Psoas muscle (tissue), 8 donors: ENCODE data around the gene STAG1. TPM values are rescaled to one million over a fixed set of nuclear protein-coding genes. Genes with fewer than 3 reads are reported as not detected.
"Not testable (repeated sequence)": the region's sequence is repeated elsewhere in the genome, so short reads cannot be mapped to it uniquely, and the experiment has no call there.

Experiments
- ATAC-seq, 4 donors: fragments of 200-7000 bp; cut with Tn5 transposase; one replicate each; pipeline ENCODE4 v1.9.1; 2020; ENCODE audit warnings: moderate library complexity in 3 of 4, mild to moderate bottlenecking in 2 of 4
- DNase-seq, 2 donors: peaks; one replicate each; pipeline ENCODE4 v3.0.0-alpha.2; 2020
- H3K27ac ChIP-seq: fragments of 200-600 bp; one replicate; pipeline ENCODE4 v1.8.0; 2022
- H3K27me3 ChIP-seq, 3 donors: fragments of 200-600 bp in 1 of 3; one replicate each; pipeline versions ENCODE4 v1.6.1 to v1.8.0; 2013 to 2022; ENCODE audit warnings: low read length in 2 of 3, mild to moderate bottlenecking in 2 of 3, moderate library complexity in 1 of 3; ENCODE audit not compliant: insufficient read depth in 3 of 3
- H3K36me3 ChIP-seq, 2 donors: fragments of 200-600 bp in 1 of 2; one replicate each; pipeline versions ENCODE4 v1.6.1 to v1.8.0; 2013 to 2022; ENCODE audit warnings: low read depth in 1 of 2, mild to moderate bottlenecking in 1 of 2, moderate library complexity in 1 of 2; ENCODE audit not compliant: insufficient read depth in 1 of 2
- H3K4me1 ChIP-seq: fragments of 200-600 bp; one replicate; pipeline ENCODE4 v1.8.0; 2022
- H3K4me3 ChIP-seq: fragments of 200-600 bp; one replicate; pipeline ENCODE4 v1.8.0; 2022; ENCODE audit warnings: mild to moderate bottlenecking
- H3K9me3 ChIP-seq: fragments of 200-600 bp; one replicate; pipeline ENCODE4 v1.8.0; 2022
- CTCF ChIP-seq: fragments of 200-600 bp; IDR thresholded peaks from one replicate; pipeline ENCODE4 v1.8.0; 2022; ENCODE audit warnings: antibody characterized with exemption
- WGBS, 3 donors: extraction: QIAGEN DNeasy Blood & Tissue Kit; methylation state at CpG; one replicate each; pipeline versions ENCODE4 v1.1.6 to v1.1.7; 2013; 5-methylcytosine and 5-hydroxymethylcytosine counted together
- intact Hi-C, 2 donors: fragments of 100-400 bp; cut with DNase I; formaldehyde crosslinking; loops; one replicate each; pipeline versions ENCODE4 v1.11.0 to v1.14.2; 2022
- polyA plus RNA-seq, 3 donors: library from polyadenylated mRNA; stranded (reverse); fragments of 200-250 nt; gene quantifications; one replicate each; pipeline ENCODE4 v1.2.3, GENCODE V29; 2013
- total RNA-seq, 4 donors: library from RNA; stranded (reverse); fragmentation: NEBNext Ultra II Directional in 2 of 4; extraction: Animal tissue kit (Norgen Biotek cat#: 25700) in 2 of 4; gene quantifications; one replicate each; pipeline versions ENCODE4 v1.2.1 to v1.2.4, GENCODE V29; 2021 to 2023
- donor health status: healthy with polysubstance abuse.
- donor health status: DM: no; HTN: no; CAD: no; lungs with moderate emphysema.
- donor health status: Bipolar disorder and iron deficiency.
- donor health status: healthy.
- donor health status: DM: yes; HTN: yes; CAD: no.
- donor health status: DM: no; HTN: no; CAD: no.
- donor health status: DM: no; HTN: no; CAD: no.
- donor health status: DM: yes; HTN: yes; CAD: no.

The STAG1 gene
- total and polyA plus RNA-seq, 7 donors: 8.8 to 27.7 (median 19.7) TPM

DNA sequence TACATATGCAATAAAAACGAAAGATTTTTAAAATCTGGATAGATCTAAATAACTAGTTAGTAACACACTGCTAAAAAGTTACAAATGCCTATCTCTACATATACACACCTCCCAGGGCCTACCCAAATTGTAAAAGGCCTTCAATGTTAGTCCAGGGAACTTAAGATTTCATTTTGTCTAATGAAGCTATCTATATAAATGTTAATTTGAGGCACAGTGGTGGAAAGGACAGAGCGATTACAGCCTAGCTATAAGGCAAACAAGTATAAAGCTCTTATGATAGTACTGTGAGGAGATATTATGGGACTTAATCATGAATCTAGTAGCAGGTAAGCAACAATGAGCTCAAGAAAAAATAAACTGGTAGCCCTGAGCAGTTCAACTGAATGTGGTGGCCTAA, 101.7 kb downstream of the STAG1 start:
- H3K27ac ChIP-seq: no peak overlapping the region
- no peak for ATAC-seq
- H3K9me3 ChIP-seq: peaks cover 17% of the 10 kb centered on the region
- WGBS, 3 donors: 45 to 97% (median 83%) methylated on average over 2 of the region's 2 CpGs
- no peaks in the 10 kb centered on the region for H3K27me3 ChIP-seq
- TF ChIP-seq CTCF: no peak
- intact Hi-C loops: no loop called here
- H3K4me3 ChIP-seq: no peak overlapping the region
- no peaks in the 10 kb centered on the region for H3K4me1 ChIP-seq
- DNase-seq: no peak
- no peaks in the 10 kb centered on the region for H3K36me3 ChIP-seq

- 97 to 100% (median 98%) methylated on average over 2 of the region's 2 CpGs for WGBS, 3 donors
Observed at GRCh38 chr3:136645915-136646314, 106.3 kb downstream of the STAG1 start.

DNA sequence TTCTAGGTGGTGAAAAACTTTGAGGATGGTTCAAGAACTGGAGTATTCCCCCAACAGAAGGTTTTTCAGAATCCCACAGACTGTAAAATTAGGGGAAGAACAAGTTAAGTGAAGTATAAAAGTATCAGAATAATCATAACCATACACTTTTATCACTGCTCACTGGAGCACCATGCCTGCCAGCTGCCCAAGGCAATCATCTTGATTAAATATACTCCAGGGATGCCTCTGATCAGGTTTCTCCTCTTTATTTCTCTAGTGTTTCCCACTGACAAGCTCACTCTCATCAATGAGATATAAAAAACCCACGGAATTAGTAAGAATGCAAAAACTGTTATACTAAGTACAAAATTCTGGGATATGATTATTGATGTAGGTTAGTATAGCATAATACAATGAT, 108.0 kb downstream of the STAG1 start:
- intact Hi-C loops: no loop called here
- H3K27me3 ChIP-seq: no peaks in the 10 kb centered on the region
- no peaks in the 10 kb centered on the region for H3K36me3 ChIP-seq
- DNase-seq (no peak), ATAC-seq (no peak)
- H3K27ac ChIP-seq: no peak overlapping the region
- no peaks in the 10 kb centered on the region for H3K4me1 ChIP-seq
- TF ChIP-seq CTCF: no peak
- H3K4me3 ChIP-seq: no peak overlapping the region
- H3K9me3 ChIP-seq: no peaks in the 10 kb centered on the region
- 42 to 82% (median 49%) methylated on average over 1 of the region's 1 CpG for WGBS, 3 donors

More at GRCh38 chr3:136645915-136646314, 106.3 kb downstream of the STAG1 start:
- Histone ChIP-seq H3K36me3 (no peaks in the 10 kb centered on the region), H3K4me1 (no peaks in the 10 kb centered on the region), H3K27me3 (no peaks in the 10 kb centered on the region), H3K4me3 (no peak overlapping the region), H3K27ac (no peak overlapping the region), H3K9me3 (no peaks in the 10 kb centered on the region)
- TF ChIP-seq CTCF: no peak
- intact Hi-C loops: no loop called here
- ATAC-seq (no peak), DNase-seq (no peak)

- H3K4me1 ChIP-seq, H3K4me3 ChIP-seq, DNase-seq, H3K27ac ChIP-seq, intact Hi-C loops, H3K27me3 ChIP-seq, H3K36me3 ChIP-seq, H3K9me3 ChIP-seq, ATAC-seq: not testable (repeated sequence)
- 96 to 100% (median 97%) methylated on average over 2 of the region's 2 CpGs for WGBS, 3 donors
Observed at GRCh38 chr3:136643380-136643779, 108.8 kb downstream of the STAG1 start.

- no peak for TF ChIP-seq CTCF
- DNase-seq: no peak
- H3K36me3 ChIP-seq: no peaks in the 10 kb centered on the region
- intact Hi-C loops: no loop called here
- H3K27ac ChIP-seq: no peak overlapping the region
- no peak for ATAC-seq
- WGBS, 3 donors: 92 to 98% (median 97%) methylated on average over 1 of the region's 1 CpG
- H3K4me1 ChIP-seq: no peaks in the 10 kb centered on the region
- no peak overlapping the region for H3K4me3 ChIP-seq
- no peaks in the 10 kb centered on the region for H3K27me3 ChIP-seq
- no peaks in the 10 kb centered on the region for H3K9me3 ChIP-seq
Observed at GRCh38 chr3:136642711-136643110, 109.5 kb downstream of the STAG1 start.
